ENCODE data around the gene ADGRG7.
A peak's percentile ranks its signal among the peaks of the same experiment; 100 is the strongest.
"Not testable (repeated sequence)": the region's sequence is repeated elsewhere in the genome, so short reads cannot be mapped to it uniquely, and the experiment has no call there.

The ADGRG7 gene, protein sequence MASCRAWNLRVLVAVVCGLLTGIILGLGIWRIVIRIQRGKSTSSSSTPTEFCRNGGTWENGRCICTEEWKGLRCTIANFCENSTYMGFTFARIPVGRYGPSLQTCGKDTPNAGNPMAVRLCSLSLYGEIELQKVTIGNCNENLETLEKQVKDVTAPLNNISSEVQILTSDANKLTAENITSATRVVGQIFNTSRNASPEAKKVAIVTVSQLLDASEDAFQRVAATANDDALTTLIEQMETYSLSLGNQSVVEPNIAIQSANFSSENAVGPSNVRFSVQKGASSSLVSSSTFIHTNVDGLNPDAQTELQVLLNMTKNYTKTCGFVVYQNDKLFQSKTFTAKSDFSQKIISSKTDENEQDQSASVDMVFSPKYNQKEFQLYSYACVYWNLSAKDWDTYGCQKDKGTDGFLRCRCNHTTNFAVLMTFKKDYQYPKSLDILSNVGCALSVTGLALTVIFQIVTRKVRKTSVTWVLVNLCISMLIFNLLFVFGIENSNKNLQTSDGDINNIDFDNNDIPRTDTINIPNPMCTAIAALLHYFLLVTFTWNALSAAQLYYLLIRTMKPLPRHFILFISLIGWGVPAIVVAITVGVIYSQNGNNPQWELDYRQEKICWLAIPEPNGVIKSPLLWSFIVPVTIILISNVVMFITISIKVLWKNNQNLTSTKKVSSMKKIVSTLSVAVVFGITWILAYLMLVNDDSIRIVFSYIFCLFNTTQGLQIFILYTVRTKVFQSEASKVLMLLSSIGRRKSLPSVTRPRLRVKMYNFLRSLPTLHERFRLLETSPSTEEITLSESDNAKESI

DNA sequence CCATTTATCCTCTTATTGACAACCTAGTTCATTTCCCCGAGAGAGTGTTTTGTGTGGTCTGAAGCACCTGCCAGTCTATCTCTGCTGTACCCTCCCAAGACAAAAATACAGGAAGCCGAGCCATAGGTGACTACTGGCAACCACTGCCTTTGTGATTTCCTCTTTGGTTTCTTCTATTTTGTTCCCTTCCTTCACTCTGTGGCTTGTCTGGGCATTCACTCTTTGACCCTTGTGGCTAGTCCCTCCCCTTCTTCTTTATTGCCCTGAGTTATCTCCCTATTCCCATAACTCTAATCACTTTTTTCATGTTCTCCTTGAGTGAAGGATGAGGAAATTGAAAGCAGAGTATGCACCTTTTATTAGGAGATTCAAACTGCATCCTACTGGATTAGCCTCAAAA, at the start of gene ADGRG7:
ADGRG7 (plus strand) TSS at position 297 of the 400 bp plus-strand sequence. CDS start 256 bp downstream, outside the sequence.
- DNase-seq, result no peak

GRCh38 chr3:100560426-100560825, 49.0 kb upstream of the ADGRG7 start:
- DNase-seq, result no peak

- no peak for DNase-seq
These were observed 47.8 kb upstream of the ADGRG7 start for GRCh38 chr3:100561459-100562158.

DNA sequence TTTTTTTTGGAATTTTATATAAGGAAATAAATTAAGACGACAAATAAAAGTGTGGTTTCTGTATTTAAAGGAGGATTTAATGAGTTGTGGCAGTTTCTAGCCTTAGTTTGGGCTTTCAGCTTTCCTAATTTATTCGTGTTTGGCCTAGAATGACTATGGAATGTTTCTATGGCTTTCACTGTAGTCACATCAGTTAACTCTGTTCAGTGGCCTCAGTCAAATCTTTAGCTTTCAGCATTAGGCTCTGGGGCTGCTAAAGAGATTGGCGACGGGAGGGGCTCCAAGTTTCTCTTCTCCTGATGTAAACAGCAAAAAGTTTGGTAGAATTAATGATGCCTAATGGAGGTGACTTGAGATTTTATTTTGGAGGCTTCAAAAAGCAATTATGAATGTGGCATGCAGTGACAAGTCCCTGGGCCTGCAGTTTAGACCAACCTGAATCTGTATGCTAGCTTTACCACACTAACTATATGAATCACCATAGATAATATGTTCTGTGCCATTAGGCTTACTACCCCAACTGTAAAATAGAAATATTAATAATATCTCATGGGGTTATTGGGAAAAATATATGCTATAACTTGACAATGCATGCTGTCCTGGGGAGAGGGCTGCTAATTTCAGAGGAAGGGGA, 47.1 kb upstream of the ADGRG7 start:
- DNase-seq, result no peak

GRCh38 chr3:100563228-100563627, 46.2 kb upstream of the ADGRG7 start:
- DNase-seq, result no peak

GRCh38 chr3:100563652-100564211, 45.7 kb upstream of the ADGRG7 start:
- DNase-seq, result no peak

- DNase-seq, result no peak
These were observed 38.6 kb upstream of the ADGRG7 start for GRCh38 chr3:100570811-100571210.

DNA sequence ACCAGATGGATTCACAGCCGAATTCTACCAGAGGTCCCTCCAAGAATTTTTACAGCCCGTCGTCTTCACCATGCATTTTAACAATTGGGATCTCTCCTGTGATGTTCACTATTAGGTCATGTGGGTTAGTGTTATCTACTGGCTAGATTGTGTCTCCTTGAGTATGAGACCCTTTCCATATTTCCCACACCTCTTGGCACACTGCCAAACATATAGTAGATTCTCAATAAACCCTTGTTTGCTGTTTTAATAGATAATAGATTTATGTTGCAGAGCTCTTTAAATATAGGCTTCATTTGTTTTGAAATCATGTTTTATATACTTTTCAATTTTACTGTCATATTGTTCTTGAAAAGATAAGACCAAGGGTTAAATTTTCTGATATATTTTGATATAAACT, 34.9 kb upstream of the ADGRG7 start:
- no peak for DNase-seq

GRCh38 chr3:100575704-100576103, 33.7 kb upstream of the ADGRG7 start:
- DNase-seq, result no peak

- no peak for DNase-seq
These were observed 31.9 kb upstream of the ADGRG7 start for GRCh38 chr3:100577382-100578008.

GRCh38 chr3:100578646-100579045, 30.8 kb upstream of the ADGRG7 start:
- no peak for DNase-seq

DNA sequence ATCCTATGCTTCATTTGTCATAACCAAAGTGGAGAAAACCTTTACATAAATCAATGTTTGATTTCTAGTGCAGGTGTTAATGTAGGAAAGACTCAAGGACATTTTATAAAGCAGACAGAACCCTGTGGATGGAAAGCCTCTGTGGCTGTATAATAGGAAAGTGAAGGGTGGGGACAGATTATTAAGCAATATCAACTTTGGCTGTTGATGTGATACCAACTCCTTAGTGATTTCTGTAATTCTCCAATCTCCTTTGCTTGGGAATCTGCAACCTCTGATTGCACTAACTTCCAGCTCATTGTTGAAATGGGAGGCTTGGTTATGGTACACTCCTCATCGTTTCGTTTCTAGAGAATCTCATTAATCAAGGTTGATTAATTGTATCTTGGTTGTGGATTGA, 29.3 kb upstream of the ADGRG7 start:
- DNase-seq, result no peak

DNA sequence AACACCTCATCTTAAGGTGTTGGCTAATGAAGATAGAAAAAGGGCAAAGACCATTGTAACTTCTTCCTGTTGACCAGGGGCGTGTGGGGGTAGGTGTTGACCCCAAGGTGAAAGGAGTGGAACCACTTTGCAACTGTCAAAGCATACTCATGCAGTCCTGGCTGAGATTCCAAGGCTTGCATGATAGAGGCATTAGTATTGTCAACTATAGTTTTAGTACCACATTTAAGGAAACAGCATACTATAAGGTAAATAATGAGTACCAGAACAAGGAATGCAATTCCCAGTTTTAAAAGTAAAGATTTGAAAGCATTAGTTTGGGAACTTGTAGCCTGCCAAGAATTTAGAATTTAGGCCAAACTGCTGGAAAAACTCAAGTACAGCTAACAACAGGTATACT, 27.8 kb upstream of the ADGRG7 start:
- no peak for DNase-seq

GRCh38 chr3:100582157-100582556, 27.2 kb upstream of the ADGRG7 start:
- not testable (repeated sequence) for DNase-seq

DNA sequence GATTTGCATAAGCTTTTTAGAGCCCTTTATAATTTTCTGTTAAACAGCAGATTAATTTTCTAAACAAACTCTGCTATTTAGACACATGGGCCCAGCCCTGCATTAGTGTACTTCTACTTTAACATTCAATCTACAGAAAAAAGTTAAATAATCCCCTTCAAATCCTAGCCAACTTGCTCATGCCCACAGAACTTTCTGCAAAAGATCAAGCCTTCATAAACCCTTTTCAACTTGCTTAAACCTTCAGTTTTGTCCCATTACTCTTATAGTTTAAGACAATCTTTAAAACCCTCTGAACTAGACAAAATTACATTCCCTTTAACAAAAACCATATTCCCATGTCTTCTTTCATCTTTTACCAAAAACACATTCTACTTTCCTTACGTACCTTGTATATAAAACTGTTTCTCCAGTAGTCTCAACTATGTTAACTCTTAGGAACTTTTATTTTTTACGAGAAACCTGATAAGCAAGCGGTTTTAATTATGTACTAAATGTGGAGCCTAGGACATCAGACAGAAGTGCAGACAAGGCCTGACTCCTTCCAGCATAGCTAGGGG, 25.2 kb upstream of the ADGRG7 start:
- DNase-seq, result no peak

DNA sequence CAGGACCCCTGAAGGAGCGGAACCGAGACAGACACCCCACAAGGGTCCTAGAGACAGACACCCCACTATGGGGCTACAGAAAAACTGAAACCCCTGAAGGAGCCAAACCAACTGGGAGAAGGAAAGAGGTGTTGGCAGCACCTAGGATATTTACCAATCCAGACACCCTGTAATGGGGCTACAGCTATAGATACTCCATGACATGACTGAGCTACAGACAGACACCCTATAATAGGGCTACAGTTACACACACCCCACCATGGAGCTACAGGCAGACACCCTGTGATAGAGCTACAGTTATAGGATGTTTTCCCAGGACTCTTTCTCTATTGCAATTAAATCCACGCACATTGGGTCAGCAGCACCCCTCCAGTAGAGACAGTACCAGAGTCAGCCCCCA, 22.6 kb upstream of the ADGRG7 start:
- no peak for DNase-seq

DNA sequence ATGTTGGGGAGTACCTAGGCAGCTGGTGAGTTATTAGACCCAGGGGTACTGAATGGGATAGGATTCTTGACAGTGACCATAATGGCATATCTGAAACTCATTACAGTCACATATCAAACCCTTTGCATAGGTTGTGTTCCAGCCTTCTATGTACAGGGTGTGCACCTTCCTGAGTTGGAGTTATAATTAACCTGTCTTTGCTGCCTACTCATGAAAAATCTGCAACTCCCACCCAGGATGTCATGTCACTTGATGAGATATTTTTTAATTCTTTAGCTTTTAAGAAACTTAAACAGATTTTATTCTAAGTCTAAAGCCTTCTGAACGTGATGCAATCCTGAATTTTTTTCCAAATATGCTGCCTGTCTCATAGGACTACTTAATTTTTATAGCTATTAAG, 21.1 kb upstream of the ADGRG7 start:
- no peak for DNase-seq

DNA sequence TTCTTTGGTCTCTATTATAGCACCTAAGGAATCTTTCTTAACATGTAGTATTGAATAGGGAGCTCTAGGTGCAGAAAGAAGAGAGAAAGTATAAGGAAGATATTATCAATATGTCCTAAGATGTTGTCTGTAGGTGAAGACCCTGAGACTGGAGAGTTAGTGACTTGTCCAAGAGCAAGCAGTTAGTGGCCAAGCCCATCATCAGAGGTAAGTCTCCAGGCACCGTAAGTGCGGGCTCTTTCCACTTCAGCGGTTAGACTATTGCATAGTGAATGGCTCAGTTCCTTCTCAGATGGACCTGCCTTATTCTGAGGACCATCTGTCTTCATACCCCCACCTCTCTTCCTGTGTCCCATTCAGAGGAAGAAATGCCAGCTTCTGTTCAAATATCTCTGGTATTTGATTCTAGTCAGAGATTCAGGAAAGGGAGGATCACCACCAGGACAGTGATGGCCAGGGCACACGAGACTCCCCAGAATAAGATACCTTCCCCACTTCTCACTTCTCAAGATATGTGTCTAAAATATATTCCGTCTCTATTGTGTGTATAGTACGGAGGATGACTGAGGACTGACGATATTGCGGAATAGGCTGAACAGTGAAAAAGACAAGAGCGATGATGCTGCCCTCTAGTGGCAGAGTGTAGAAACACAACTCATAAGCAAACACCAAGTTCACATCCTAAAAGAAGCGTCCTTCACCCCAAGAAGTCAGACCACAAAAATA, 19.1 kb upstream of the ADGRG7 start:
- peak; percentile 55 to 68 for DNase-seq

- no peak for DNase-seq
These were observed 18.6 kb upstream of the ADGRG7 start for GRCh38 chr3:100590840-100591147.

- DNase-seq, result no peak
These were observed 18.0 kb upstream of the ADGRG7 start for GRCh38 chr3:100591411-100591810.

Measured in CD4-positive, alpha-beta T cell treated with Interleukin-1 beta for 1 hour (primary cell).